Stimulated activated memory B cell treated with anti-CD40 and anti-IgM and Interleukin-4, amounts not matched to agents 10 μg/mL and 1 μg/mL and 100 μg/mL, for 72 hours (primary cell): Measurements from ENCODE around the gene TPP1.

Source experiments
- ATAC-seq: fragments of 150-1000 bp; cut with Tn5 transposase; 2 replicates; pipeline ENCODE4 v1.10.0; 2021
- H3K27ac Mint-ChIP-seq: one replicate; pipeline ENCODE4 v1.8.0; 2022; ENCODE audit warnings: mild to moderate bottlenecking, mixed read lengths
- H3K27me3 Mint-ChIP-seq: one replicate; pipeline ENCODE4 v1.8.0; 2022; ENCODE audit warnings: mixed read lengths
- H3K36me3 Mint-ChIP-seq: one replicate; pipeline ENCODE4 v1.8.0; 2022; ENCODE audit warnings: mixed read lengths
- H3K4me1 Mint-ChIP-seq: one replicate; pipeline ENCODE4 v1.8.0; 2022; ENCODE audit warnings: mixed read lengths
- H3K4me3 Mint-ChIP-seq: one replicate; pipeline ENCODE4 v1.8.0; 2022; ENCODE audit warnings: mild to moderate bottlenecking, moderate library complexity, mixed read lengths
- H3K9me3 Mint-ChIP-seq: one replicate; pipeline ENCODE4 v1.8.0; 2022; ENCODE audit warnings: mixed read lengths

The TPP1 gene

DNA sequence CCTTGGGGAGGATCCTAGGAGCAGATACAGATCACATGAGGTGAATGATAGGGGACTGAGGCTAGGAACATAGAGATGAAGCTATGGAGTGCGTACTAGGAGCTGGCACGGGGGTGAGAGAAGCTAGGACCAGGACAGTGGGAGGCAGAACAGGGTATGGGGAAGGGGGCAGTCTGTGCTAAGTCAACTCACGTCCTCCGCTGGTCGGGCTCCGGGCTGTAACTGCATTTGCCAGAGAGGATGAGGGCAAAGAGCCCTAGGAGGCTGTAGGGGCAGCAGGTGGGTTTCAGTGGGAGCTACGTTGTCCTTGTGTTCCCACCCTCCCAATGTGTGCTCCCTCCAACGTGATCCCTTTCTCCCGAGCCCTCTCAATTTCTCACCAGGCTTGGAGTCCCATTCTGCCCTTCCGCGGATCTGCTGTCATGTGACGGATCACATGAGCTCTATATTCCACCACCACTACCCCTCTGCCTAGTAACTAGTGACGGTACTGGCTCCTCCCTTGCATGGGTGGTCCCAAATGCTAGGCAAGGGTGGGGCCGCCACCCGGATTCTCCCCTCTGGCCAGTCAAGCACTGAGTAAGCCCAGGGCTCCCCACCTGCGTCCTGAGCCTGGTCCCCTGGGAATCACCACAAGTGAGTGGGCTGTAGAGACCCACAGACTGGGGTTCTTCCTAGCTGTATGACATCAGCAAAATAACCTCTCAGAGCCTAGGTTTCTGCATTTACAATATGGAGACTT lies at the start of gene TPP1:
TSS of gene TPP1 (minus strand) at position 419 of the 742 bp plus-strand sequence. CDS start at position 397, 22 bp downstream.
- peak; percentile 97 for ATAC-seq
- Mint-ChIP-seq H3K36me3 (no peaks in the 10 kb centered on the region), H3K4me1 (peaks cover 29% of the 10 kb centered on the region), H3K9me3 (no peaks in the 10 kb centered on the region), H3K27ac (no peak within 1 kb of the TSS), H3K27me3 (no peaks in the 10 kb centered on the region), H3K4me3 (no peak within 1 kb of the TSS)

DNA sequence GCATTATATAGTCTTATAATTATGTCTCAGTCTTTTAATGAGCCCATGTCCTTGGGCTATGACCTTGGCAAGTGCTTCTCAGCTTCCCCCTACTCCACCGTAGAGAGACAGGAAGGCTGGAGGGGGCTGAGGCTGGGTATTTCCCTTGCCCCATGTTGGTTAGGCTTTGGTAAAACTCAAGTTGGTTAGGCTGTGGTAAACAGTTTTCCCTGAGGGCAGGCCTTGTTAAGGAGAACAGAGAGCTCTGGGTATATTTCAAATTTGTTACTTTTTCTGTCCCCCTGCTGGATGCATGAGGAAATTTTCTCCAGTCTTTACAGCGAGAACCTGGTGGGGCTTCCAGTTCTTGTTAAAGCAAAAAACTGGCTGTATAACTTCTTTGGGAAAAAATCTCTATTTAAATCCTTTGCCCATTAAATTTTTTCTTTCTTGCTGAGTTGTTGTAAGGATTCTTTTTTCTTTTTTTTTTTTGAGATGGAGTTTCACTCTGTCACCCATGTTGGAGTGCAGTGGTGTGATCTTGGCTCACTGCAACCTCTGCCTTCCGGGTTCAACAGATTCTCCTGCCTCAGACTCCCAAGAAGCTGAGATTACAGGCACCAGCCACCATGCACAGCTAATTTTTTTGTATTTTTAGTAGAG lies 48.6 kb upstream of the TPP1 start:
- Mint-ChIP-seq H3K4me3 (no peak overlapping the region), H3K27me3 (no peaks in the 10 kb centered on the region), H3K36me3 (no peaks in the 10 kb centered on the region), H3K27ac (peak overlapping the region; percentile 66), H3K9me3 (no peaks in the 10 kb centered on the region), H3K4me1 (peaks cover 15% of the 10 kb centered on the region)
- ATAC-seq, result peak; percentile 86

DNA sequence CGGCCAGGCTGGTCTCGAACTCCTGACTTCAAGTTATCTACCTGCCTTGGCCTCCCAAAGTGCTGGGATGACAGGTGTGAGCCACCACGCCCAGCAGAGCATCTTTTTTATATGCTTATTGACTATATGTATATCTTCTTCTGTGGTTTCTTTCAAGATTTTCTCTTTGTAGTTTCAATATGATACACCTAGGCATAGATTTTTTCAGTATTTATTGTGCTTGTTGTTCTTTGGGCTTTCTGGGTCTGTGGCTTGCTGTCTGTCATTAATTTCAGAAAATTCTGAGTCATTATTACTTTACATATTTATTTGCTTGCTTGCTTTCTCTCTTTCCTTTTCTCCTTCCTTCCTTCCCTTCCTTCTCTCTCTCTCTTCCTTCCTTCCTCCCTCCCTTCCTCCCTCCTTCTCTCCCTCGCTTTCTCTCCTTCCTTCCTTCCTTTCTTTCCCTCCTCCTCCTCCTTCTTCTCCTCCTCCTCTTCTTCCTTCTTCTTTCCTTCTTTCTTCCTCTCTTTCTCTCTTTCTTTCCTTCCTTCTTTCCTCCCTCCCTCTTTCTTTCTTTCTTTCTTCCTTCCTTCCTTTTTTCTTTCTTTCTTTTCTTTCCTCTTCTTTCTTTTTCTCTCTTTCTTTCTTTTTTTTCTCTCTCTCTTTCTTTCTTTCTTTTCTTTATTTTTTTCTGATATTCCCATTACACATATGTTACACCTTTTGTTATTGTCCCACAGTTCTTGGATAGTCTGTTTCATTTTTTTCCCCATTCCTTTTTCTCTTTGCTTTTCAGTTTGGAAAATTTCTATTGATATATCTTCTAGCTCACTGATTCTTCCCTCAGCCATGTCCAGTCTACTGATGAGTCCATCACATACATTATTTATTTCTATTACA lies 47.3 kb upstream of the TPP1 start:
- Mint-ChIP-seq H3K4me3 (no peak overlapping the region), H3K27me3 (no peaks in the 10 kb centered on the region), H3K36me3 (no peaks in the 10 kb centered on the region), H3K4me1 (peaks cover 15% of the 10 kb centered on the region), H3K9me3 (no peaks in the 10 kb centered on the region), H3K27ac (peak overlapping the region; percentile 66)
- no peak for ATAC-seq

DNA sequence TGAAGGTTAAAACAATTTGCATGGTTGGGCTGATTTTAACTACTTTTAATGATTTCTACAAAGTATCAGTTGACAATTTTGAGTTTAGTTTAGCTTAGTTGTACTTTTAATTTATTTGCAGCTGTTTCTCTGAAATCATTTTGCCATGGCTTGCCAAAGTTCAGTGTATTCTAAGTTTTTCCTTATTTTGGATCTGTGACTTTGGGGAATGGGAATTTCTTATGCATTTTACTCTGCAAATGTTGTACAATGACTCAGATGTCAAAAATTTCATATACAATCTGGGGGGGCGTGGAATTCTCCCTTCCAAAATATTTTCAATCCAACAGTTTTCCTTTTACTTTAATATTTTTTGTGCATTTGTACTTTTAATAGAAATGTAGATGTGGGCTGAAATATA lies 45.3 kb upstream of the TPP1 start:
- Mint-ChIP-seq H3K27me3 (no peaks in the 10 kb centered on the region), H3K4me3 (no peak overlapping the region), H3K9me3 (no peaks in the 10 kb centered on the region), H3K36me3 (no peaks in the 10 kb centered on the region), H3K27ac (no peak overlapping the region), H3K4me1 (peaks cover 15% of the 10 kb centered on the region)
- no peak for ATAC-seq

DNA sequence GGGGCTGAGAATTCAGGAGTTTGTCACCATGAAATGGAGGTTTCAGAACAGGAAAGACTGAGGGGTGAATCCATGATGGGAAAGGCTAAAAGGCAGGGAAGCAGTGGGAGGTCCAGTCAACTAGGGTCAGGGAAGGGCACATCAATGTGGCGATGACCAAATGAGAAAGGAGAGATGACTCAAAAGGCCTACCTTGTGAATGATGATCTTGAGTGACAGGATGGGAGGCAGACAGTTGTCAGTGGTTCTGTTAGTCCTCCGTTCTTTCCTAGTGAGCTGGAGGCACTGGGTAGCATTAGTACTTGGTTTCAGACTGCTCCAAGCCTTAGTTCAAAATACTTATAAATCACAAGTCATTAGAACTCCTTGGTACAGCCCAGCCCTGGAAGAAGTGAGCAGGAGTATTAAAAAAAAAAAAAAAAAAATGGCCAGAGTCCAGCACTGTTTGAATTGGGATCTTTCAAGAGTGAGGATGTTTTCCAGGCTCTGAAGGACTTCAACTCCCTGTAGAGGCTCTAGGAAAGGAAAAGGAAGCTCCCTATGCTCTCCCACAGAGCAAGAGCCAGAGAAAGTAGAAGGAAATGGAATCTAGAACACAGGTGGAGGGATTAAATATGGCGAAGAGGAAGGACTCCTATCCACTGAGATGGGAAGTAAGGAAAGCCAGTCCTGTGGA lies 44.7 kb upstream of the TPP1 start:
- Mint-ChIP-seq H3K4me1 (peaks cover 15% of the 10 kb centered on the region), H3K9me3 (no peaks in the 10 kb centered on the region), H3K4me3 (no peak overlapping the region), H3K36me3 (no peaks in the 10 kb centered on the region), H3K27ac (no peak overlapping the region), H3K27me3 (no peaks in the 10 kb centered on the region)
- no peak for ATAC-seq

DNA sequence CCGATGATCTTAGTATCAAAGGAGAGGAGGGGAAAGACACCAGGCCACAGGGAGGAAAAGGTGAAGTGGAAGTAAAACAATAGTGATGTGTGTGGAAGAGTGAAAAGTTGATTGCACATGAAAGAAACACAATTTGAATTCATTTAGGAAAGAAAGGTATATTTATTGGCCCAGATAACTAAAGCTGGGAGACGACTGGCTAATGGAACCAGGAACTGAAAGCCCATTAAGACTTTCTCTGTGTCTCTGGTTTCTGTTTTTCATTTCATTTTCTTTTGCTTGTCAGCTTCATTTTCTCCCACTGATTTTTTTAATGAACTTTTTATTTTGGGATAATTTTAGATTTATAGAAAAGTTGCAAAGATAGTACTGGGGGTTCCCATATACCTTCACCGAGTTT lies 41.5 kb upstream of the TPP1 start:
- Mint-ChIP-seq H3K9me3 (no peaks in the 10 kb centered on the region), H3K27ac (no peak overlapping the region), H3K4me3 (no peak overlapping the region), H3K36me3 (peaks cover 8% of the 10 kb centered on the region), H3K4me1 (peaks cover 10% of the 10 kb centered on the region), H3K27me3 (peaks cover 14% of the 10 kb centered on the region)
- no peak for ATAC-seq

DNA sequence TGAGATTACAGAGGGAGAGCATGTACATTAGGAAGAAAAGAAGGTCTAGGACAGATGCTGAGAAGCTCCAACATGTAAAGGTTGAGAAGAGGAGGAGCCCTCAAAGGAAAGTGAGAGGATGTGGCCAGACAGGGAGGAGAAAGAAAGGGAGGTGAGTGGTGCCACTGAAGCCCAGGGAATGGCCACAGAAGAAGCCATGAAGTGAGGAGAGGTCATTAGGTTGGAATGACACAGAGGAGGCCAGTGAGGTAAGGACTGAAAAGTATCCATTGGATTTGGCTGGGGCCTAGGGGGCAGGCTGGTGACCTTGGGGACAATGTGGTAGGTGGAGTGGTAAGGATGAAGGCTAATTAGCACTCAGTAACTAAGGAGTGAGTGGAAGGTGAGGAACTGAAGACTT lies 39.4 kb upstream of the TPP1 start:
- no peak overlapping the region for H3K27ac Mint-ChIP-seq
- no peaks in the 10 kb centered on the region for H3K9me3 Mint-ChIP-seq
- H3K4me1 Mint-ChIP-seq, result peaks cover 10% of the 10 kb centered on the region
- no peak for ATAC-seq
- peaks cover 8% of the 10 kb centered on the region for H3K36me3 Mint-ChIP-seq
- peaks cover 15% of the 10 kb centered on the region for H3K27me3 Mint-ChIP-seq
- H3K4me3 Mint-ChIP-seq, result no peak overlapping the region

DNA sequence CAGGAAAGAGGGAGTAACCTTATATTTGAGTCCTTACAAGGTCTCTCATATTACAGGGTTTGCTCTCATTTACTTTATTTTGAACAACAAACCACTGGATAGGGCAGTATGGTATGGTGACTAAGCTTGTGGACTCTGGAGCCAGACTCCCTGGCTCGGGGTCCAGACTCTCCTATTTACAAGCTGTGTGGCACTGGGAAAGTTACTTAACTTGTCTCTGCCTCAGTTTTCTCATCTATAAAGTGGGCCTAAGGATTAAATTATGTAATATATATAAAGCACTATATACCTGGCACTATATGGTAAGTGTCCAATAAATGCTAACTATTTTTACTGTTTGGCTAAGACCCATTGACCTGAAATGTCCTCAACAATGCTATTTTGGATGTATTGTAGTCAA lies 38.1 kb upstream of the TPP1 start:
- H3K36me3 Mint-ChIP-seq, result peaks cover 8% of the 10 kb centered on the region
- no peak overlapping the region for H3K27ac Mint-ChIP-seq
- H3K9me3 Mint-ChIP-seq, result no peaks in the 10 kb centered on the region
- no peak for ATAC-seq
- peaks cover 15% of the 10 kb centered on the region for H3K27me3 Mint-ChIP-seq
- no peak overlapping the region for H3K4me3 Mint-ChIP-seq
- peaks cover 10% of the 10 kb centered on the region for H3K4me1 Mint-ChIP-seq

DNA sequence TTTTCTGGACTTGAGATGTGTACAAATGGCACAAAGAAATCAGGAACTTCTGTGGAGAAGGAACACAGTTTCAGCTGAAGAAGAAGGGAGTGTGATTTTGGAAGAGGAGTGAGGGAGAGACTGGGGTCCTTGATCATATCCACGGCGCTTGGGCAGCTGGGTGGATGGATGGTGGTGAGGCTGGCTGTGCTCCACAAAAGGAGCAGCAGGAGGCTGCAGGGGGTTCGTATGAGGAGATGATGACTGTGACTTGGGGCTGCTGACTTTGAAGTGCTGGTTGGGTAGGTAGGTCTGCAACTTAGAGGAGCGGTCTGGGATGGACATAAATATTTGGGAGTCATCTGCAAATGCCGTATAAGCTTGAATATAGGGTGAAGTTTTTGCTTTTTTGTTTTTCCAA lies 37.7 kb upstream of the TPP1 start:
- ATAC-seq, result no peak
- no peak overlapping the region for H3K4me3 Mint-ChIP-seq
- H3K4me1 Mint-ChIP-seq, result peaks cover 10% of the 10 kb centered on the region
- peaks cover 15% of the 10 kb centered on the region for H3K27me3 Mint-ChIP-seq
- no peaks in the 10 kb centered on the region for H3K9me3 Mint-ChIP-seq
- no peak overlapping the region for H3K27ac Mint-ChIP-seq
- H3K36me3 Mint-ChIP-seq, result peaks cover 8% of the 10 kb centered on the region

DNA sequence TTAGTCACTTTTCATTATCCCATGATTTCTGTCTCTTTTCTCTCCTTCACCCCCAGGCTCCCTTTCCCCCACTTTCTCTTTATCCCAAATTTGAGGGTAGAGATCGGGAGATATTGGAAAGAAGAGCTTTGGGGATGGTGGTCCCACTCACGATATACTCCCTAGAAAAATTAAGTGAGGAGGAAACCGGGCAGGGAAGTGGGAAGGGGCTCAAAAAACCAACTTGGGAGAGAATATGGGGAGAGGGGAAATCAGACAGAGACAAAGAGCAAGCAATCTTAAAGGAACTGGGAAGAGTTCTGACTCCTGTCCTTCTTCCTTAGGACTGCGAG lies 37.3 kb upstream of the TPP1 start:
- Mint-ChIP-seq H3K9me3 (no peaks in the 10 kb centered on the region), H3K4me3 (peak overlapping the region; percentile 76), H3K27me3 (peaks cover 15% of the 10 kb centered on the region), H3K4me1 (peaks cover 10% of the 10 kb centered on the region), H3K27ac (peak overlapping the region; percentile 69), H3K36me3 (peaks cover 8% of the 10 kb centered on the region)
- no peak for ATAC-seq

DNA sequence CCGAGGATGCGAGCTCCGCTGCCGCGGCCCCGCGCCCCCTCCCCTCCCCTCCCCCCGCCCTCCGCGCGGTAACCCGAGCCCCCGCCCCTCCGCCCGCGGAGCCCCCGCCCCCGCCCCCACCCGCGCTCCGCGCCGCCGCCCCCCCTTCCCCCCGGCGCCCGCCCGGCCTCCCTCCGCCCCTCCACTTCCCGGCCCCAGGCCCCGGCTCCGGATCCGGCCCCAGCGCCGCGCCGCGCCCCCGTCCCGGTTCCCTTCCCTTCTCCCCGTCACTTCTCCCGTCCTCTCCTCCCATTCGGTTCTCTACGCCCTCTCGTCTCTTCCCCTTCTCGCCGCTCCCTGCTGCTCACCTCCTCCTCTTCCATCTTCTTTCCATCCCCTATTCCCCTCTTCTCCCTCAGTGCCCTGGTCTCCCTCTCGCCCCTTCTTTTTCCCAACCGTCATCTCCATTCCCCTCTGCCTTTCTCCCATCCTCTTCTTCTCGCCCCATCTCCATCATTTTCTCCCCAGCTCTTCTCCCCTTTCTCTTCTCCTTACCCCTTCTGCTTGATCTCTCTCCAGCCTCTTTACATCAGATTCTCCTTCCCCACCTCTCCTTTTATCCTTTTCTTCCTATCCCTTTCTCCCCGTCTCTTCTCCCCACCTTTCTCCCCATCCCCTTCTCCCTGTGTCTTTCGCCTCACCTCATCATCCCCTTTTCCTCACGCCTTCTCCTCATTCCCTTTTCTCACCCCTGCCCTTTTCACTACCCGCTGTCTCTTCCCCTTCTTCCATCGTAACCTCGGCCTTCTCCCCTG lies 36.8 kb upstream of the TPP1 start, which contains the start of gene DCHS1:
TSS of gene DCHS1 (minus strand) at position 20 of the 794 bp plus-strand sequence. CDS start 14,196 bp downstream, outside the sequence.
- Mint-ChIP-seq H3K4me3 (peak within 1 kb of the TSS; percentile 76), H3K27ac (peak within 1 kb of the TSS; percentile 69), H3K9me3 (no peaks in the 10 kb centered on the region), H3K4me1 (peaks cover 10% of the 10 kb centered on the region), H3K36me3 (peaks cover 8% of the 10 kb centered on the region), H3K27me3 (peaks cover 15% of the 10 kb centered on the region)
- no peak for ATAC-seq

DNA sequence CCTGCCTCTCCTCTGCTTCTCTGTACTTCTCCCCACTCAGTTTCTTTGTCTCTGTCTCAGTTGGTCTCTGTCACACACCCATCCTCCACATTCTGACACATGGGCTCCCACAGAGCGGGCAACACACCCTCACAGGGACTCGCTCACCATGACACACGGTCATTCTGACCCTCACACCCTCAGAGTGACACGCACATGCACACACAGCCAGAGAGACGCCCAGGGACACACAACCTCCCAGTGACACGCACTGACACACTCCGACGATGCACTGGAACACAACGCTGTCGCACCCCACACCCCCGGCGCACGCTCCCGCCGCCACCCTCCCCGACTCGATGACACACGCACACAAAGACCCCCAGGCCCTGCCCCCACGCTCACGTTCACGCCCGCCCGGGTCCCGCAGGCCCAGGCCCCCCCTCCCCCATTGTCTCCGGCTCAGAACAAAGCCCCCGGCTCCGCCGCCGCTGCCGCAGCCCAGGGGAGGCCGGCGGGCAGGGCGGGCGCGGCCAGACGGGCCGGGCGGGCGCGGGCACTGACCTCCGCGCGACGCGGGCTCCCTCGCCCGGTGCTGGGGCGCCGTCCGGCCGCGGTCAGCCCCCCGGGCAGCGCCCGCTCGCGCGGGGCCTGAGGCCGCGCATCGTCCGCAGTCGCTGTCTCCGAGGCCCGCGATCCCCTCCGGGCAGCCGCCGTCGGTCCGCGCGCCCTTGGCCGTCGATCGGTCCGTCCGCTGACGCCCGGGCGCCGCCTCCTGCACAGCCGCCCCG lies 36.0 kb upstream of the TPP1 start:
- Mint-ChIP-seq H3K27ac (no peak overlapping the region), H3K4me3 (no peak overlapping the region), H3K27me3 (peaks cover 15% of the 10 kb centered on the region), H3K9me3 (no peaks in the 10 kb centered on the region), H3K4me1 (peaks cover 10% of the 10 kb centered on the region), H3K36me3 (peaks cover 8% of the 10 kb centered on the region)
- peak; percentile 39 for ATAC-seq

DNA sequence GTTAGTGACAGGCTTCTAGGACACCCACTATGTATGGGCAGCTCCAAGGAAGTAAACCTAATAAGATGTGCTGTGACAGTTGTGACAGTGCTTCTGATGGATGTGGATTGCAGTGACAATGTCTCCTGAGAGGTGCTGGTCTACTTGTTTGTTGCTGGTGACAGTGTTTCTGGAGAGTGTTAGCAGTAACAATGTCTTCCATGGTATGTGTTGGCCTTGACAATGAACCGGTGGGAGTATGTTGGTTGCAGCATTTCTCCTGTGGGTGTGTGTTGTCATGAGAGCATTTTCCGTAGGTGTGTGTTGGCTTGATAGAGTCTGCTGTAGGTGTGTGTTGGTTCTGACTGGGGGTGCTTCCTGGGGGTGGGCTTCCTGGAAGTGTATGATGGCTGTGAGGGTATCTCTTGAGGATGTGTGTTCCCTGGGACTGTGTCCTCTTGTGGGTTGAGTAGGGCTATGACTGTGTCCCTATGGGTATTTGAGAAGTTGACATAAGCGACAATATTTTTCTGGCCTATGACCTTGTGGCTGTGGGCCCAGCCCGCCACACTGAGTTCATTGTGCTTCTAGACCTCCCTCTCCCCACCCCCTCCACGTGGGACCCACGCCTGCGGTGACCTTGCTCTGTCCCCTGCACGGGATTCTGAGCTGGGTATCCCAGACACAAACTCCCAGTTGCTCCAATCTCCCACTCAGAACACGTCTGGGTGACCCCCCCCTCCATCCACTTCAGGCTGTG lies 35.2 kb upstream of the TPP1 start:
- Mint-ChIP-seq H3K27ac (no peak overlapping the region), H3K36me3 (peaks cover 8% of the 10 kb centered on the region), H3K4me1 (peaks cover 10% of the 10 kb centered on the region), H3K27me3 (peaks cover 15% of the 10 kb centered on the region), H3K9me3 (no peaks in the 10 kb centered on the region), H3K4me3 (no peak overlapping the region)
- ATAC-seq, result no peak
